Thoracic aorta (tissue), 2 donors: ENCODE results near the gene GALNT9. TPM values are rescaled to one million over a fixed set of nuclear protein-coding genes. Genes with fewer than 3 reads are reported as not detected.

Experiments
- ATAC-seq: fragments of 150-250 bp; one replicate; pipeline ENCODE4 v1.8.0; 2017; ENCODE audit warnings: low read depth; ENCODE audit not compliant: insufficient number of reproducible peaks, low FRiP score
- DNase-seq: peaks from one replicate; pipeline ENCODE4 v3.0.0-alpha.2; 2020; ENCODE audit warnings: low spot score
- H3K27ac ChIP-seq, 2 donors: fragments of 200-600 bp; sonication (generic); 1 replicate in 1 of 2; 2 replicates in 1 of 2; pipeline ENCODE4 v1.5.1; 2016; ENCODE audit warnings: mild to moderate bottlenecking in 2 of 2, moderate library complexity in 2 of 2
- H3K27me3 ChIP-seq: fragments of 200-600 bp; sonication (generic); replicated peaks from 2 replicates; pipeline ENCODE4 v1.6.0; 2016; ENCODE audit warnings: mild to moderate bottlenecking; ENCODE audit not compliant: insufficient read depth
- H3K36me3 ChIP-seq: fragments of 200-600 bp; sonication (generic); one replicate; pipeline ENCODE4 v1.5.1; 2016
- H3K4me1 ChIP-seq, 2 donors: fragments of 200-600 bp; sonication (generic); 1 replicate in 1 of 2; 2 replicates in 1 of 2; pipeline versions ENCODE4 v1.5.1 to v1.6.0; 2016; ENCODE audit warnings: low read depth in 2 of 2, mild to moderate bottlenecking in 1 of 2; ENCODE audit not compliant: control insufficient read depth in 1 of 2
- H3K4me3 ChIP-seq: fragments of 200-600 bp; sonication (generic); 2 replicates; pipeline ENCODE4 v1.5.1; 2016; ENCODE audit warnings: mild to moderate bottlenecking
- H3K9me3 ChIP-seq: fragments of 200-600 bp; sonication (generic); 2 replicates; pipeline ENCODE4 v1.5.1; 2016
- total RNA-seq, 2 donors: library from RNA; depleted of rRNA; stranded (reverse); fragments of >200 nt; gene quantifications; one replicate each; pipeline versions ENCODE4 v1.1.0 to v1.2.3, GENCODE V29; 2016
- TF ChIP-seq, protein P1 (sequence below): fragments of 200-600 bp; sonication (generic); IDR thresholded peaks from one replicate; pipeline ENCODE4 v1.5.1; 2019; ENCODE audit warnings: antibody characterized with exemption

GALNT9 gene
- total RNA-seq, 2 donors from 2014 or later: 1.7 TPM; not detected in 1

DNA sequence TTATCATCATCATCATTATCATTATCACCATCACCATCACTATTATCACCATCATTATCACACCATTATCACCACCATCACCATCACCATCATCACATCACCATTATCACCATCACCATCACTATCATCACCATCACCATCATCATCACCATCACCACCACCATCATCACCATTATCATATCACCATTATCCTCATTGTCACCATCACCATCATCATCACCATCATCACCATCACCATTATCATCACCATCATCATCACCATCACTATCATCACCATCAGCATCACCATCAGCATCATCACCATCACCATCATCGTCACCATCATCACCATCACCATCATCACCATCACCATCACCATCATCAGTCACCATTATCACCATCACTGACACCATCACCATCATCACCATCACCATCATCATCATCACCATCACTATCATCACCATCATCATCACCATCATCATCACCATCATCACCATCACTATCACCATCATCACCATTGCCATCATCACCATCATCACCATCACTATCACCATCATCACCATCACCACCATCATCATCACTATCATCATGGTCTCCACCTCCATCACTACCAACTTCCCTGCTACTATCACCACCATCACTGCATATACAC is 20.2 kb upstream of the GALNT9 start:
- TF ChIP-seq, protein P1, sequence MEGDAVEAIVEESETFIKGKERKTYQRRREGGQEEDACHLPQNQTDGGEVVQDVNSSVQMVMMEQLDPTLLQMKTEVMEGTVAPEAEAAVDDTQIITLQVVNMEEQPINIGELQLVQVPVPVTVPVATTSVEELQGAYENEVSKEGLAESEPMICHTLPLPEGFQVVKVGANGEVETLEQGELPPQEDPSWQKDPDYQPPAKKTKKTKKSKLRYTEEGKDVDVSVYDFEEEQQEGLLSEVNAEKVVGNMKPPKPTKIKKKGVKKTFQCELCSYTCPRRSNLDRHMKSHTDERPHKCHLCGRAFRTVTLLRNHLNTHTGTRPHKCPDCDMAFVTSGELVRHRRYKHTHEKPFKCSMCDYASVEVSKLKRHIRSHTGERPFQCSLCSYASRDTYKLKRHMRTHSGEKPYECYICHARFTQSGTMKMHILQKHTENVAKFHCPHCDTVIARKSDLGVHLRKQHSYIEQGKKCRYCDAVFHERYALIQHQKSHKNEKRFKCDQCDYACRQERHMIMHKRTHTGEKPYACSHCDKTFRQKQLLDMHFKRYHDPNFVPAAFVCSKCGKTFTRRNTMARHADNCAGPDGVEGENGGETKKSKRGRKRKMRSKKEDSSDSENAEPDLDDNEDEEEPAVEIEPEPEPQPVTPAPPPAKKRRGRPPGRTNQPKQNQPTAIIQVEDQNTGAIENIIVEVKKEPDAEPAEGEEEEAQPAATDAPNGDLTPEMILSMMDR: no peak
- no peak for ATAC-seq
- H3K27ac ChIP-seq: no peak overlapping the region
- no peaks in the 10 kb centered on the region for H3K4me1 ChIP-seq
- H3K9me3 ChIP-seq: no peaks in the 10 kb centered on the region
- no peaks in the 10 kb centered on the region for H3K27me3 ChIP-seq
- no peaks in the 10 kb centered on the region for H3K36me3 ChIP-seq
- DNase-seq: no peak
- no peak overlapping the region for H3K4me3 ChIP-seq

DNA sequence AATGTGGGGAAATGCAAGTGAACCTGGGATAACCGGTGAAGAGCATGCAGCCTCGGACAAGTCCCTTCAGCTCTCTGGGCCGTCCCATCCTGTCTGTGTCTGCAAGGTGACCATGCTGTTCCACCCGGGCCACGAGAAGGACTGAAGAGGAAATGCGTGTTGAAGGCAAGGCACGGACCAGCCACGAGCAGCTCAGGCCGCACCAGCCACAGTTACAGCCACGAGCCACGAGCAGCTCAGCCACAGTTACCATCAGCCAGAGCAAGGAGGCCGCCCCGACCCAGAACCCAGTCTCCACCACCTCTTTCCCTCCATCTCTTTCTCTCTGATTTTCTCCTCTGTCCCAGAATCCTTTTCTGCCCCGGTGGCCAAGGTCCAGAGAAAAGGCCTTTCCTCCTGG is 18.8 kb upstream of the GALNT9 start:
- TF ChIP-seq, protein P1: no peak
- no peak for ATAC-seq

DNA sequence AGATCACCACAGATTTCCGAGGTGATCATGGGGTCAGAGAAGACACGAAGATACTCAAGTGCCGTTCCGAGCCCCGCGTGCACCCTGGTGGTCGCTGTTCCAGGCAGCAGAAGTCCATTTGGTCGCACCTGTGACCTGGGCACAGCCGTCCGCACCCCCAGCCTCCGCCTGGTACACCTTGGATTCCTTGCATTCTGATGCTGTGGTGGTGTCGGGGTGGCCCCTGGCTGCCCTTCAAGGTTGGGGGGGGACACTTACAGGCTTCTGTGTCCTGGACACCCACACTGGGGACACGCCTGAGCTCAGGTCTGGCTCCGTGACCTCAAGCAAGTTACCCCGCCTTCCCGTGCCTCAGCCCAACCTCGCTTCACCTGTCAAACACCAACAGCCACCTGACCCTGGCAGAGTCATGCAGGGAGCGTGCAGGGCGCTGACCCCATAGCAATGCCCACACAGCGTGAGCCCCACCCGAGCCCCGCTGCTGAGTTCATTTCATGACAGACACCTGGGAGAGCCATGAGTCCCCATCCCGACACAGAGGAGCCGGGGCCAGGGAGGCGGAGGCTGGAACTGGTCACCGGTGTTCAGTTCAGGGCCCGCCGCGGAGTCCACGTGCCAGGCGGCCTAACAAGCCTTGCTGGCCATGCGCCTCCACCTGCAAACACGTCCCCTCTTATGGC is 17.9 kb upstream of the GALNT9 start:
- TF ChIP-seq, protein P1: no peak
- H3K27ac ChIP-seq: no peak overlapping the region
- no peaks in the 10 kb centered on the region for H3K27me3 ChIP-seq
- DNase-seq: no peak
- ATAC-seq: no peak
- no peaks in the 10 kb centered on the region for H3K36me3 ChIP-seq
- no peaks in the 10 kb centered on the region for H3K4me1 ChIP-seq
- no peaks in the 10 kb centered on the region for H3K9me3 ChIP-seq
- H3K4me3 ChIP-seq: no peak overlapping the region

More for the DNA sequence above, 18.8 kb upstream of the GALNT9 start:
- Histone ChIP-seq H3K4me1 (no peaks in the 10 kb centered on the region), H3K4me3 (no peak overlapping the region), H3K27me3 (no peaks in the 10 kb centered on the region), H3K27ac (no peak overlapping the region), H3K9me3 (no peaks in the 10 kb centered on the region), H3K36me3 (no peaks in the 10 kb centered on the region)
- DNase-seq: no peak

DNA sequence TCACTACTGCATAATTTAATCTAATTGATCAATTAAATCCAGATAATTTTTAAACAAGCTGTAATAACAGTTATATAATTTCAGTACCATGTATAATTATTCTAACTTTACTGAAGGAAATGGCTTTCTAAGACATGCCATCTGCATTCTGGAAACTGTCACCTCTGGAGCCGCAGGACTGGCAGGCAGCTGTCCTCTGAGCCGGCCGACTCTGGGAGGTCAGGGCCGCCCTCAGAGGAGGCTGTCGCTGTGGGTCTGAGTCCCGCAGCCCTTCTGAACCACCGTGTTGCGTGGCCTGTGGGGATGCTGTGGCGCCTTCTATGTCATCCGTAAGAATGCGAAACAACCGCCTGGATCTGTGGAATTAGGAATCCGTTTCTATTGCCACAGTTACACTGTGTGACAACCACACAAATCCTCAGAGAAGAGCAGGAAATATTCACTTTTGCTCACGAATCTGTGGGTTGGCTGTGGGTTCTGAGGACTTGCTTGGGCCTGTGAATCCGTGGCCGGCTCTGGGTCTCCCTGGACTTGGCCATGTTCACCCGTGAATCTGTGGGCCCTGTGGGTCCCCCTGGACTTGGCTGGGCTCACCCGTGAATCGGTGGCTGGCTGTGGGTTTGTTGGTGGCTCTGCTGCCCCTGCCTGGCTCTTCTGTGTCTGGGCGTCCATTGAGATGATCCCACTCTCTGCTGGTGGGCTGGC is 17.2 kb upstream of the GALNT9 start:
- DNase-seq: no peak
- H3K9me3 ChIP-seq: no peaks in the 10 kb centered on the region
- TF ChIP-seq, protein P1: no peak
- H3K27me3 ChIP-seq: no peaks in the 10 kb centered on the region
- no peaks in the 10 kb centered on the region for H3K36me3 ChIP-seq
- no peak overlapping the region for H3K27ac ChIP-seq
- no peak for ATAC-seq
- H3K4me3 ChIP-seq: no peak overlapping the region
- H3K4me1 ChIP-seq: no peaks in the 10 kb centered on the region

DNA sequence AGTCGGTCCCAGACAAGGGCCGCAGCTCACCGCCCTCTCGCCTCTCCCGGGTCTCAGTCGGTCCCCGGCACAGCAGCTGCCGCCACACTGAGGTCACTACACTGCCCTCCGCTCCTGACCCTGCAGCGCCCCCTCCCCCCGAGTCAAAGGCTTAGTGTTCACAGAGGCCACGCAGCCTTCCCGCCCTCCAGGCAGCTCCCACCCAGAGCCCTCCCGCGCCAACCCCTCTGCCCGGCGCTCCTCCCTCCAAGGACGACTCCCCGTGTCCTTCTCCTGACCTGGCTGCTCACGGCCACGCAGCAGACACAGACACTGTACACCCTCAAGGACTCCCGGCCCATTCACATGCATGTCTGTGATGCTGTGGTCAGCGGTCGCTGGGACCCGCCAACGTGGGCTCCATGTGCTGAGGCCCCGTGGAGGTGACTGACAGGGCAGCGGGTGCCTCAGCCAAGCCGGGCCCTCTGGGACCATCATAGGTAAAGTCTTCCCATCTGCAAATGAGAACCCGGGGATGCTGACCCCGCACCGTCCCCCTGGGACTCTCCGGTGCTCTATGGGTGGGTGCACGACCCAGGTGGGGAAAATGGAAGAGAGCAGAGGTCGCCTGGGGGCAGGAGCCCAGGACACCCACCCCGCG is 16.3 kb upstream of the GALNT9 start:
- DNase-seq (no peak), ATAC-seq (no peak)
- TF ChIP-seq, protein P1: no peak
- Histone ChIP-seq H3K27ac (no peak overlapping the region), H3K27me3 (no peaks in the 10 kb centered on the region), H3K4me1 (no peaks in the 10 kb centered on the region), H3K9me3 (no peaks in the 10 kb centered on the region), H3K36me3 (no peaks in the 10 kb centered on the region), H3K4me3 (no peak overlapping the region)
